Nephron progenitor cell (in vitro differentiated cells): ENCODE results near the gene TMEM45B.

Experiments
- DNase-seq: peaks from one replicate; pipeline ENCODE4 v3.0.0; 2021
- H3K27ac Mint-ChIP-seq: 2 replicates; pipeline ENCODE4 v1.8.0; 2021; ENCODE audit warnings: mild to moderate bottlenecking, moderate library complexity, mixed read lengths
- H3K27me3 Mint-ChIP-seq: 2 replicates; pipeline ENCODE4 v1.8.0; 2021; ENCODE audit warnings: mild to moderate bottlenecking, low read depth, mixed read lengths; ENCODE audit not compliant: poor library complexity
- H3K36me3 Mint-ChIP-seq: 2 replicates; pipeline ENCODE4 v1.8.0; 2021; ENCODE audit warnings: low read depth, mixed read lengths
- H3K4me1 Mint-ChIP-seq: 2 replicates; pipeline ENCODE4 v1.8.0; 2021; ENCODE audit warnings: mixed read lengths
- H3K4me3 Mint-ChIP-seq: 2 replicates; pipeline ENCODE4 v1.8.0; 2021; ENCODE audit warnings: mild to moderate bottlenecking, moderate library complexity, mixed read lengths
- H3K9me3 Mint-ChIP-seq: 2 replicates; pipeline ENCODE4 v1.8.0; 2021; ENCODE audit warnings: mild to moderate bottlenecking, moderate library complexity, mixed read lengths
- TF ChIP-seq, protein P1 (sequence below): fragments of 200-600 bp; sonication (generic); IDR thresholded peaks from 2 replicates; pipeline ENCODE4 v1.5.0; 2021; ENCODE audit warnings: antibody characterized with exemption

TMEM45B gene

DNA sequence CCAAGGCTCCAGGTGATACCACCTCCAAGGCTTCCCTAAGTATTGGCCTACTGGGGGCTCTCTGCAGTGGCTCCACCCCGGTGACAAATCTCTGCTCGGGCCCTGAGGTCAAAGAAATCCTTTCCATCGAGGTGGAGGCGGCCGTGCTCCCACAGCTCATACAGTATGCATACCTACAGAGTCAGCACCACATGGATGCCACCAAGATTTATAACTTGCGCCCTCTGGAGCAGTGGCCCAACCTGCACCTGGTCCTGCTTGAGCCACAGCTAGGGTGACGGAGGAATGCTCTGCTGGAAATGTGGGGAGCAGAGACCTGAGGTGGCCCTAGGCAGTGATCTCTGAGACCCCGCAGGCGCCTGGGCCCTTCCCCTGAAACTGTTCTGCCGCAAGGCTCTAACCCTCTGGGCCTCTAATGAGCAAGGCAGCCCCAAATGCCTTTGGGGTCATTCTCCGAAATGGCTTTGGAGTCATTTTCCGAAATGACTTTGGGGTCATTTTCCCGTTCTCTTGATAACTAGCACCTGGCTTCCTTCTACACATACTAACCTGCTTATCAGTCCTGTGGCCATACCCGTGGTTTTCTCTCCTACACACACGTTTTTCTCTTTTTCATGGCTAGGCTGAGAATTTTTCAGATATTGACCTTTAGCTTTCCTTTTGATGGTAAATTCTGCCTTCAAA lies 33.9 kb downstream of the TMEM45B start:
- H3K4me3 Mint-ChIP-seq = no peak overlapping the region
- TF ChIP-seq, protein P1, sequence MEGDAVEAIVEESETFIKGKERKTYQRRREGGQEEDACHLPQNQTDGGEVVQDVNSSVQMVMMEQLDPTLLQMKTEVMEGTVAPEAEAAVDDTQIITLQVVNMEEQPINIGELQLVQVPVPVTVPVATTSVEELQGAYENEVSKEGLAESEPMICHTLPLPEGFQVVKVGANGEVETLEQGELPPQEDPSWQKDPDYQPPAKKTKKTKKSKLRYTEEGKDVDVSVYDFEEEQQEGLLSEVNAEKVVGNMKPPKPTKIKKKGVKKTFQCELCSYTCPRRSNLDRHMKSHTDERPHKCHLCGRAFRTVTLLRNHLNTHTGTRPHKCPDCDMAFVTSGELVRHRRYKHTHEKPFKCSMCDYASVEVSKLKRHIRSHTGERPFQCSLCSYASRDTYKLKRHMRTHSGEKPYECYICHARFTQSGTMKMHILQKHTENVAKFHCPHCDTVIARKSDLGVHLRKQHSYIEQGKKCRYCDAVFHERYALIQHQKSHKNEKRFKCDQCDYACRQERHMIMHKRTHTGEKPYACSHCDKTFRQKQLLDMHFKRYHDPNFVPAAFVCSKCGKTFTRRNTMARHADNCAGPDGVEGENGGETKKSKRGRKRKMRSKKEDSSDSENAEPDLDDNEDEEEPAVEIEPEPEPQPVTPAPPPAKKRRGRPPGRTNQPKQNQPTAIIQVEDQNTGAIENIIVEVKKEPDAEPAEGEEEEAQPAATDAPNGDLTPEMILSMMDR = no peak
- H3K36me3 Mint-ChIP-seq = no peaks in the 10 kb centered on the region
- no peak for DNase-seq
- H3K9me3 Mint-ChIP-seq = no peaks in the 10 kb centered on the region
- peaks cover 9% of the 10 kb centered on the region for H3K4me1 Mint-ChIP-seq
- H3K27me3 Mint-ChIP-seq = peaks cover 6% of the 10 kb centered on the region
- no peak overlapping the region for H3K27ac Mint-ChIP-seq

DNA sequence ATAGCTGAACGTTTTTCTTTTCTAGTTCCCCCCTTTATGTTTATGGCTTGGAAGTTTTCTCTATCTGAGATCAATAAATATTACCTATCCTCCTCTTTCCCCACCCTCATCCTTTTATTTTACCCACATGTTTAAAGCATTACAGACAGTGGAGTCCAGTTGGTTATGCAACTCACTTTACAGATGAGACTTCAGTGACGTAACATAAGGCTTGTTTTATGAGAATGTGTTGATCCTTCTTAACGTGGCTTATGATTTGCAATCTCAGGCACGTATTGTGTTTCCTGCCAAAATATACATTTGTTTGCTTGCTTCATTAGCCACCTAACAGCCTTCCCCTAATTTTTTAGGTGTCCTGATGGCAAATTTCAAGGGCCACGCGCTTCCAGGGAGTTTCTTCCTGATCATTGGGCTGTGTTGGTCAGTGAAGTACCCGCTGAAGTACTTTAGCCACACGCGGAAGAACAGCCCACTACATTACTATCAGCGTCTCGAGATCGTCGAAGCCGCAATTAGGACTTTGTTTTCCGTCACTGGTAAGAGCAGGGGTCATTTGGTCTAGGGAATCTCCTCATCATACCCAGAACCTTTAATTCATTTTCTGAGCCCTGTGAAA lies 36.6 kb downstream of the TMEM45B start:
- H3K36me3 Mint-ChIP-seq = no peaks in the 10 kb centered on the region
- H3K4me3 Mint-ChIP-seq = no peak overlapping the region
- H3K27ac Mint-ChIP-seq = peak overlapping the region; percentile 91
- H3K9me3 Mint-ChIP-seq = no peaks in the 10 kb centered on the region
- peaks cover 6% of the 10 kb centered on the region for H3K27me3 Mint-ChIP-seq
- DNase-seq = no peak
- TF ChIP-seq, protein P1 = no peak
- H3K4me1 Mint-ChIP-seq = peaks cover under 1% of the 10 kb centered on the region

DNA sequence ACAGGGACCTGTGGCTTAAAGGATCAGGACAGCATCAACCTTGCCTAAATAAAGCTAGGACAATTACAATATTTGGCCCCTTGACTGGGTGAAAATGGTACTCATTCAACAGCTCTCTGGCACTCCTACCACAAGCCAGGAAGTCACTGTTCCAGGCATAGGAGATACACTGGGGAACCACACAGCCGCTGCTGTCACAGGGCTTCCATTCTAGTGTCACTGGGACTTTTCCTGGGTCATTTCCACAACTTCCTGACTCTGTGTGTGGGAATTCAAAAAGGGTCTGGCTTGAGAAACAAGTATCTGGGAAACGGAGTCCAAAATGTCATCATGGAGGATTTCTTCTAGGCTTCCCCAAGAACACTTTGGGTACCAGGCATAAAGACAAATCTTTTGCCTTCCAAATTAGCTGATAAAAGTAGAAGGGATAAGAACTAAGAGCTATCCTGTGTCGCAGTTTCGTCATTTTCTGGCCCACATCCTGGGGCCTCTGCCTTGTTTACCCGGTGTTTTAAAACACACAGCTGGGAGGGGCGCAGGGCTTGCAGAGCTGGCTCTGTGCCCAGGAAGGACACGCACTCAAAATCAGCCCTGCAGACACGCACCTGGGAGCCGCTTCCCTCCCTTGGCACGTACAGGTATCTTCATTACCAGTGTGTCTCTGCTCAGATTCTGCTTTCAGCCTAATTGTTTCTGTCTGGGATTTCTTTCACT lies 38.0 kb downstream of the TMEM45B start:
- H3K36me3 Mint-ChIP-seq = no peaks in the 10 kb centered on the region
- peaks cover 5% of the 10 kb centered on the region for H3K27me3 Mint-ChIP-seq
- no peak for DNase-seq
- H3K4me3 Mint-ChIP-seq = no peak overlapping the region
- H3K9me3 Mint-ChIP-seq = no peaks in the 10 kb centered on the region
- TF ChIP-seq, protein P1 = no peak
- H3K27ac Mint-ChIP-seq = no peak overlapping the region
- no peaks in the 10 kb centered on the region for H3K4me1 Mint-ChIP-seq

DNA sequence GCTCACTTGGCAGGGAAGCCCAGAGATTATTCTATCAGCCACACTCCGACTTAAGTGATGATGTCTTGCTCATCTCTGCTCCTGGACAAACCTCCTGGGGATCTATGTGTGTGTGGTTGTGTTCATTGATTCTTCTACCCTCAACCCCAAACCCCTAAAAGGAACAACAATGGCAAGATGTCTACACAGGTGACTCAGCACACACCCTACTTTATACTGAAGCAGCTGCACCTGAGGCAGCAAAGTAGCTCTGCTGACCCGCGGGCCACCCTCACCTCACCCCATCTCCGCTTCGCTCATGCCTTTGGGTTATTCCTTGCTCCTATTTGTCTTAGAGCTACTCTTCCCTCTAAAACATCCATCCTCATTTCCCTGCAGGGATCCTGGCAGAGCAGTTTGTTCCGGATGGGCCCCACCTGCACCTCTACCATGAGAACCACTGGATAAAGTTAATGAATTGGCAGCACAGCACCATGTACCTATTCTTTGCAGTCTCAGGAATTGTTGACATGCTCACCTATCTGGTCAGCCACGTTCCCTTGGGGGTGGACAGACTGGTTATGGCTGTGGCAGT lies 38.7 kb downstream of the TMEM45B start:
- H3K36me3 Mint-ChIP-seq = peaks cover 3% of the 10 kb centered on the region
- H3K27me3 Mint-ChIP-seq = peaks cover 4% of the 10 kb centered on the region
- H3K4me1 Mint-ChIP-seq = no peaks in the 10 kb centered on the region
- no peaks in the 10 kb centered on the region for H3K9me3 Mint-ChIP-seq
- no peak overlapping the region for H3K27ac Mint-ChIP-seq
- no peak for DNase-seq
- TF ChIP-seq, protein P1 = no peak
- H3K4me3 Mint-ChIP-seq = no peak overlapping the region

DNA sequence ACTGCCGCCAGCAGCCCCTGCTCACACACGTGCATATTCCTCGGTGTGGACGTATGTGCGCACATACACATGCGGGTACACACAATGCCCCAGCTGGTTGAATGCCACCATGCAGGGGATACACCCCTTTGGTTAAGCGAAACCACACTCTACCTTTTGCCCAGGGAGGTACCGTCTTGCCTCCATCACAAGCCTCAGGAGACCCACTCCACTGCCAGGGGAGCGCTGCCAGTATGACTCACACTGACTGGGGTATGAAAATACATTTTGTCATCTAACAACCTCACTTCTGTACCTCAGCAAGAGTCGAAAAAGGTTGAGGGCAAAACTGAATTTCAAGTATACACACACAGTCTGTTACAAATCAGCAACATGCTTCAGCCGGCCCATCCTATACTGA lies 39.4 kb downstream of the TMEM45B start:
- Mint-ChIP-seq H3K4me1 (no peaks in the 10 kb centered on the region), H3K9me3 (no peaks in the 10 kb centered on the region), H3K4me3 (no peak overlapping the region), H3K36me3 (peaks cover 11% of the 10 kb centered on the region), H3K27me3 (peaks cover 3% of the 10 kb centered on the region), H3K27ac (no peak overlapping the region)
- TF ChIP-seq, protein P1 = no peak
- DNase-seq = no peak
